Activated T-helper 1 cell treated with Interleukin-2 at 50 U/mL for 16 hours (primary cell): ENCODE results near the gene FLCN.
"Not testable (repeated sequence)": the region's sequence is repeated elsewhere in the genome, so short reads cannot be mapped to it uniquely, and the experiment has no call there.

ENCODE experiments used
- DNase-seq: peaks from one replicate; pipeline ENCODE4 v3.0.0-alpha.2; 2020; ENCODE audit warnings: low read depth

FLCN gene

GRCh38 chr17:17184985-17185757 is 51.8 kb downstream of the FLCN start:
- not testable (repeated sequence) for DNase-seq

GRCh38 chr17:17183744-17184143 is 53.2 kb downstream of the FLCN start:
- DNase-seq: no peak

- no peak for DNase-seq
These were observed 54.3 kb downstream of the FLCN start for GRCh38 chr17:17182598-17183136.

DNA sequence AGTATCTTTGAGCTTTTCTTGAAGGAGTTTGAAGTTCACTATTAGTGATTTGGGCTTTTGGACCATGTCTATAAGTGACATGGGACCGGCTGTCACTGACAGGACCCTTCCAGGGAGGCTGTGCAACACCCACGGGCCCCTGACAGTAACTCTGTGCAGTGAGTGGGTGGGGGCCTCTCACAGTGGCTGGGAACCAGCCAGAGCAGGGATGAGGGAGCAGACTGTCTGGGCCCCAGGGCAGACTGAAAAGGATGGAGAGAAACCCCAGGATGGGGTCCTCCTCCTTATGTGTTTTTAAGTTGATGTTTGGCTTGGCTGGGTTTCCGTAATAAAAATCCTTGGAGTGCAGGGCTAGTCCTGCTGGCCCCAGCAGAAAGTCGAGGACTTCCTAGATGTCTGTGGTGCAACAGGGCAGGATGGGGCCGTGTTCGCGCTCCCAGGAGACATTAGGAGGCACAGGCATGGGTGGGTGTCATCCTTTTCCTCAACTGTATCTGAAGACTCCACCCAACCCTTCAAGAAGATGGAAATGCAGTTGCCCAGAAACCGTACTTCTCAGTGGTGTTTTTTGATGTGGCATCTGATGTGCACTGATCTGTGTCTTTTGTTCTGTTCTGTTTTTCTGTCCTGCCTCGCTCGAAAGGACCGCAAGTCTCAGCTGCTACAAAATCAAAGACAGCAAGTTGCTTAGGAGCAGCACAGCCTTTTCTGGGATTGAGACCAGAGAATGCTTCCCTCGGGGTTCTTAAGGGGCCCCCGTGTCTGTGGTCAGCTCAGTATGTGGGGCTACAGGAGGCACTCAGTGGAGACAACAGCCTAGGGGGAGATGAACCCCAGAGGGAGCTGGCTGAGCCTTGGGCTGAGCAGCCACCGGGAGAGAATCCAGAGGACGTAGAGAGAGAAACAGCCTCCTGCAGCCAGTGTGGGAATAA is 55.0 kb downstream of the FLCN start:
- DNase-seq: no peak

DNA sequence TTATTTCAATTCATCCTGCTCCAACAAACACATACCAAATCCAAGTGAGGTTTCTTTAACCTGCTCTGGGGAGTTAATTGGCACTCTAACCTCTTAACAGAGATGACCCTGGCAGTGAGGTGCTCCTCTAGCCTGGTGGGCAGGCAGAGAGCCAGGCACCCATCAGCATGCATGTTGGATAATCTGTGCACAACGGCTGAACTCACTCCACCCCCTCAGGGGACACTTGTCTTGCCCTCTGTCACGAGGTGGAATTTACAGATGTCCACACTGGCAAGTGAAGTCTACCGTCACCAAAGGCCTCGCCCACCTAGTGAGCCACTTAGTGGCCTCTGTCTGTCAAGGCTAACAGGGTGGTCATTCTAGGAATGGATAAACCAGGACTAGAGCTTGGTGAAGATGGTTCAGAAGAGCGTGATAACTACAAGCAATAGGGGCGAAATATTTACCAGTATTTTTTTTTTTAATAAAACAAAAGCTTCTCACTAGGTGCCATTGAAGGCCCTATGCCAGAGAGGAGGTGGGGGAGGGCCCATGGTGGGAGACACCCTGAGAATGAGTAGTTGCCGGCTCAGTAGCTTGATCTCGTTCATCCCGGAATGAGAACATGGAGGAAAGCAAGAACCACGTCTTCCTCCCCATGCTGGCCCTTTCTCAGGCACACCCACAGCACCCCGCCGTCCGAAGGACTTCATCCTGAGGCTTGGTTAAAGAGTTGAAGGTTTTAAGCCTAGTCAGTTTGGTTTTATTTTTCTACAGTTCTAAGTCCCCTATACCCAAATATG is 56.0 kb downstream of the FLCN start:
- no peak for DNase-seq

DNA sequence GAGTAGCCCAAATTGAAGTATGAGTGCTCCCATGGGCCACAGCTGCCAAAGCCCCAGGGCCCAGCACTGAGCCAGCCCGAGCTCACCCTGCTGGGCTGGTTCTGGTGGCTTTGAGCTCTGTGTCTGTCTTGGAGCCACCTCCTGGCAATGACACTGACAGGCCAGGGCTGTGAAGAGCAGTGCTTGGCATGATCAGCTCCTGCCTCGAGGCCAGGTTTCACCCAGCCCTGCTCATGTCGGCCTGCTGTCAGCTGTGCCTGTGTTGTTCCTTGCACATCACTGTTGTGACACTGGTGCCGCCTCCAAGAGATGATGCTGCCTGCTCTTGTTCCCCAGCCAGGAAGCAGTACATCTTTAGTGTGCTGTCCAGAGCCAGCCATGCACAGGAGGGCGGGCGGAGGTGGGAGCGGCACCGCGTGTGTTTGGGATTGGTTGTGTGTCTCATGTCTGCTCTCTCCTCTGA is 56.8 kb downstream of the FLCN start:
- DNase-seq: peak; percentile 16

DNA sequence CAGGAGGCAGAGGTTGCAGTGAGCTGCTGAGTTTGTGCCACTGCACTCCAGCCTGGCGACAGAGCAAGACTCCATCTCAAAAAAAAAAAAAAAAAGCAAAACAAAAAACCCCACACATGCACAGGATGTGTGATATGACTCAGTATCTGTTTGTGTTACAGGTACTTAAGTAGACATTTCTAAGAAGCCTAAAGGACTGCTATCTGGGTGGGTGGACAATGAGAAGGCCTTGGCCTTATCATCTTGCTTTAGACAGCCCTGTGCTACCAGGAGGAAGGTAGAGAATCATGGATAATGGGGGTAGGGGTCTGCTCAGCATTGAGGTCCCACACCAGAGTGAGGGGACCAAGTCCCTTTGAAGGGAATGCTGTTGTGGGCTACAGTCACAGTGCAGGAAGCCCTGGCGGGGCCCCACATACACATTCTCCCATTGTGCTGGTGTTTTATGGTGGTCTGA is 57.6 kb downstream of the FLCN start:
- no peak for DNase-seq

DNA sequence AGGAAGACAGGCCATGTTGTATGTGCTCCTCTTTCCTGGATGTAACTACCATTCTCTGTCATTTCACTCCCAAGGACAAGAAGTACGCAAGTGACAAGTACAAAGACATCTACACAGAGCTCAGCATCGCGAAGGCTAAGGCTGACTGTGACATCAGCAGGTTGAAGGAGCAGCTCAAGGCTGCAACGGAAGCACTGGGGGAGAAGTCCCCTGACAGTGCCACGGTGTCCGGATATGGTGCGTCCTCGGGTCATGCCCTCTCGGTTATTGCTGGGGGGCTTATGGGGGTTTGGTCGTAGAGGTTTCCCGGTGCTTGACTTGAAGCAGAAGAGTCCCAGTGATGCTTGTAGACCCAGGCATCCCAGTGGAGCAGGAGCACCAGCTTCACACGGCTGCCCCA is 59.8 kb downstream of the FLCN start:
- no peak for DNase-seq

DNA sequence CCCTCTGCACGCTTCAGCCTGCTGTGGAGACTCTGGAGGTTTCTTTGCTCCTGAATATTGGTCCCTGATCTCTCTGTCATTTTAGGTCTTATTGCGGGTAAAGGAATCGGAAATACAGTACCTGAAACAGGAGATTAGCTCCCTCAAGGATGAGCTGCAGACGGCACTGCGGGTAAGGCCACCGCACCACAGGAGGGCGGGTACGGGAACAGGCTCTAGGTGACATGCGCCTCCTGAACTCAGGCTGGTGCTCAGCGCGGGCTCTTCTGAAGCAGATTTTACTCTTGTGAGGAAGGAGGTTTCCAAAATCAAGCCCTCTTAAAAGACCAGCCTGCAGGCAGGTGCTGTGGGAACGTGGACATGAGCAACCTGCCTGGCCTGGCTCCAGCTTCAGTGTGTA is 60.6 kb downstream of the FLCN start:
- no peak for DNase-seq

GRCh38 chr17:17175917-17176316 is 61.1 kb downstream of the FLCN start:
- no peak for DNase-seq

DNA sequence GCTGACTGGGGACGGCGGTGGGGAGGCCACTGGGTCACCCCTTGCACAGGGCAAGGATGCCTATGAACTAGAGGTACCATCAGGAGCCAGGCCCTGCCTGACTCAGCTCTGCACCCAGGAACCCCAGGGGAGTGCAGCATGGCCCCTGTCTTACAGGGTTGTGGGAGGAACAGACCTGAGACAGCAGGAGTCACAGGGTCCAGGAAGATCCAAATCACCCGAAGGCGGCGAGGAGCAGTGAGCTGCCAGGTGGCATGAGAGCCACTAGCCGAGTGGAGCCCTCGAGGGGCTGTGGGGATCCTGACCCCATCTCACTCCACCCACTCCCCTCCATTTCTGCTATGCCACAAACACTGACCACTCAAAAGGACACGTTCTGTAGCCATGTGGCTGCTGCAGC is 61.6 kb downstream of the FLCN start:
- no peak for DNase-seq

- no peak for DNase-seq
These were observed 63.0 kb downstream of the FLCN start for GRCh38 chr17:17173921-17174320.

DNA sequence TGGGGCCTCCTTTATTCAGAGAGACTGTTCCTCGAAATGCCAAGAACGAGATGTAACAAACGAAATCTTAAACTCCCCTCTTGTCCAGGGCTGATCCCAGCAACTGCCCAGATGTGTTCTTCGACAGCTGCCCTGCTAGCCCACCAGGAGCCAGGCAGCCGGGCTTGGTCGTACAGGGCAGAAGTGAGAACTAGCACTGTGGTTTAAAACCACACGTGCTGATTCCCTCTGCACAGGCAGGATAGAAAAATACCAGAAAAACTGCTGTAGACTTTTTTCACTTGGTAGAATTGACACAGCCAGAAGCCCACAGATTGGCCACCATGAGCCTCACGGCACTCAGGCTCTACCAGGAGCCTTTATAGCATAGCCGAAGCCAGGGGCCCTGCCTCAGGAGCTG is 64.0 kb downstream of the FLCN start:
- no peak for DNase-seq

- no peak for DNase-seq
These were observed 64.7 kb downstream of the FLCN start for GRCh38 chr17:17172001-17172939.

DNA sequence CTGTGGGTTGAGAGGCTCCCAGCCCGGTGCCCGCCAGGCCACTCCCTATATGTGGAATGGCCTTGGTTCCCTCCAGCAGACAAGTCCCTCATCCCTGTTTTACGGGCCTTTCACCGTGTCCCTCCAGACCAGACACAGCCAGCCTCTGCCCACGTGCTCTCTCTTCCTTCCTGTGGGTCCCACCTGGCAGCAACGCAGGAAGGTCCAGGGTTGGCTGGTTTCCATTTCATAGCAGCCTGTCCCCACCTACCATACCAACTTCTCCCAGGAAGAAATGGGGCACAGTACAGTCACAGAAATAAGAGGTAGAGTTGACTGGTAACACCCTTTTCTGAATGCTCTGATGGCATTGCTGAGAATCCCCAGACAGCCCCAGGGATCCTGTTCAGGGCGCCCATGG is 65.8 kb downstream of the FLCN start:
- DNase-seq: no peak

GRCh38 chr17:17170346-17170985 is 66.5 kb downstream of the FLCN start:
- no peak for DNase-seq

GRCh38 chr17:17169396-17169795 is 67.6 kb downstream of the FLCN start:
- DNase-seq: no peak

DNA sequence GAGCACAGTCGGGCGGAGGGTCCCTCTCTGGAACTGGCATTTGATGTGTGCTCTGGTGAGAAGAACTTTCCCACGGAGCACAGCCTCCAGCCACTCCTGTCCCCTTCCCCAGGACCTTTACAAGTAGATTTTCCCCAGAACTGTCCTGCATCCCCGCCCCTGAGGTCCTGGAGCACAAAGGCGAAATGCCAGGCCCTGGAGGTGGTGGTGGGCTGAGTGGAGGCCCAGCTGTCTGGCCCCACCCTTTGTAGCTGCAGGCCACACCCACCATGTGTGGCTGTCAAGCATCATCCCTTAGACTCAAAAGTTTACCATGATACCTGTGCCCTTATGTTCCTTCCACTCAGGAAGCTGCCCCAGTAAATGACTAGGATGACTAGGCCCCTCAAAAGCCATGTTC is 68.6 kb downstream of the FLCN start:
- DNase-seq: no peak

GRCh38 chr17:17167986-17168385 is 69.0 kb downstream of the FLCN start:
- no peak for DNase-seq

GRCh38 chr17:17167356-17167755 is 69.6 kb downstream of the FLCN start:
- no peak for DNase-seq
